Ascending aorta (tissue), 2 donors: ENCODE measurements around the gene HCK. TPM values are rescaled to one million over a fixed set of nuclear protein-coding genes. Genes with fewer than 3 reads are reported as not detected.

ENCODE experiments used
- DNase-seq, 2 donors: peaks; one replicate each; pipeline ENCODE4 v3.0.0-alpha.2; 2019; ENCODE audit warnings: low spot score in 2 of 2
- H3K27ac ChIP-seq, 2 donors: fragments of 200-600 bp; sonication (generic); one replicate each; pipeline ENCODE4 v1.5.1; 2016 to 2017; ENCODE audit warnings: mild to moderate bottlenecking in 1 of 2
- H3K27me3 ChIP-seq: fragments of 200-600 bp; sonication (generic); one replicate; pipeline ENCODE4 v1.5.1; 2017
- H3K36me3 ChIP-seq, 2 donors: fragments of 200-600 bp; sonication (generic); one replicate each; pipeline ENCODE4 v1.5.1; 2016
- H3K4me1 ChIP-seq, 2 donors: fragments of 200-600 bp; sonication (generic); one replicate each; pipeline ENCODE4 v1.5.1; 2016 to 2017; ENCODE audit warnings: mild to moderate bottlenecking in 1 of 2
- H3K4me3 ChIP-seq, 2 donors: fragments of 200-600 bp; sonication (generic); one replicate each; pipeline ENCODE4 v1.5.1; 2016 to 2017; ENCODE audit warnings: mild to moderate bottlenecking in 1 of 2
- H3K9me3 ChIP-seq, 2 donors: fragments of 200-600 bp; sonication (generic); one replicate each; pipeline ENCODE4 v1.5.1; 2016
- intact Hi-C: fragments of 100-400 bp; cut with DNase I; formaldehyde crosslinking; loops from one replicate; pipeline ENCODE4 v1.15.1; 2023
- total RNA-seq: library from RNA; depleted of rRNA; stranded (reverse); fragments of >200 nt; gene quantifications from one replicate; pipeline ENCODE4 v1.1.0, GENCODE V29; 2016
- TF ChIP-seq, protein P1 (sequence below), 3 experiments: fragments of 200-600 bp in 2 of 3; fragments of 450-650 bp in 1 of 3; sonication (generic) in 2 of 3; IDR thresholded peaks; one replicate each; pipeline ENCODE4 v1.5.1; 2016 to 2019; ENCODE audit warnings: antibody characterized with exemption in 3 of 3, mild to moderate bottlenecking in 1 of 3, moderate library complexity in 1 of 3

HCK gene
- total RNA-seq: 16.8 TPM

DNA sequence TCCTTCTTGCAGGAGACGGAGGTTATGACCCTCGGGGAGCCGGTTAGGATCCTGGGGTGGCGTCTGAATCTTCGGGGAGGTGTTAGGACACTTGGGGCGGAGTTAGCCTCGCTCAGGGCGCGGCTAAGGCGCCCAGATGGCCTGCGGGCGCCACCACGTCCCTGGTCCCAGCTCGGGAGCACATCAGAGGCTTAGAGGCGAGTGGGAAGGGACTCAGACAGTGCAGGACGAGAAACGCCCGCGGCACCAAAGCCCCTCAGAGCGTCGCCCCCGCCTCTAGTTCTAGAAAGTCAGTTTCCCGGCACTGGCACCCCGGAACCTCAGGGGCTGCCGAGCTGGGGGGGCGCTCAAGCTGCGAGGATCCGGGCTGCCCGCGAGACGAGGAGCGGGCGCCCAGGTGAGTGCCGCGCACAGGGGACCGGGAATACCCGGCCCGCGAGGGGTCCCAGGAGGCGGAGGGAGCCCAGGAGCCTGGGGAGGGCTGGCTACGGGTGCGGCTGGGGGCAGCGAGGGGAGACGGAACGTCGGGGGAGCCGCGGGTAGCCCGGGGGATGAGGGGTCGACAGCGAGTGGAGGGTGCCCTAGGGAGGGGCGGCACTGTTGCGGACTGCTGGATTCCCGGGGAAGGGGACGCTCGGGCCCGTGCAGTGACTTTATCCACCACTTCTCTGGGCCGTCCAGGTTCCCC, at the start of gene HCK:
Gene HCK (plus strand): TSS at position 153 of the 688 bp plus-strand sequence.
- H3K4me1 ChIP-seq: peaks cover 0 to 4% of the 10 kb centered on the region in 2 donors
- intact Hi-C loops: no loop called here
- H3K27ac ChIP-seq: peak within 1 kb of the TSS; percentile 46 to 65
- H3K9me3 ChIP-seq: no peaks in the 10 kb centered on the region
- no peaks in the 10 kb centered on the region for H3K27me3 ChIP-seq
- TF ChIP-seq, protein P1, sequence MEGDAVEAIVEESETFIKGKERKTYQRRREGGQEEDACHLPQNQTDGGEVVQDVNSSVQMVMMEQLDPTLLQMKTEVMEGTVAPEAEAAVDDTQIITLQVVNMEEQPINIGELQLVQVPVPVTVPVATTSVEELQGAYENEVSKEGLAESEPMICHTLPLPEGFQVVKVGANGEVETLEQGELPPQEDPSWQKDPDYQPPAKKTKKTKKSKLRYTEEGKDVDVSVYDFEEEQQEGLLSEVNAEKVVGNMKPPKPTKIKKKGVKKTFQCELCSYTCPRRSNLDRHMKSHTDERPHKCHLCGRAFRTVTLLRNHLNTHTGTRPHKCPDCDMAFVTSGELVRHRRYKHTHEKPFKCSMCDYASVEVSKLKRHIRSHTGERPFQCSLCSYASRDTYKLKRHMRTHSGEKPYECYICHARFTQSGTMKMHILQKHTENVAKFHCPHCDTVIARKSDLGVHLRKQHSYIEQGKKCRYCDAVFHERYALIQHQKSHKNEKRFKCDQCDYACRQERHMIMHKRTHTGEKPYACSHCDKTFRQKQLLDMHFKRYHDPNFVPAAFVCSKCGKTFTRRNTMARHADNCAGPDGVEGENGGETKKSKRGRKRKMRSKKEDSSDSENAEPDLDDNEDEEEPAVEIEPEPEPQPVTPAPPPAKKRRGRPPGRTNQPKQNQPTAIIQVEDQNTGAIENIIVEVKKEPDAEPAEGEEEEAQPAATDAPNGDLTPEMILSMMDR (IDR thresholded peaks at IDR 0.05): no peak
- H3K36me3 ChIP-seq: no peaks in the 10 kb centered on the region
- peak within 1 kb of the TSS; percentile 39 to 61 for H3K4me3 ChIP-seq
- no peak for DNase-seq

DNA sequence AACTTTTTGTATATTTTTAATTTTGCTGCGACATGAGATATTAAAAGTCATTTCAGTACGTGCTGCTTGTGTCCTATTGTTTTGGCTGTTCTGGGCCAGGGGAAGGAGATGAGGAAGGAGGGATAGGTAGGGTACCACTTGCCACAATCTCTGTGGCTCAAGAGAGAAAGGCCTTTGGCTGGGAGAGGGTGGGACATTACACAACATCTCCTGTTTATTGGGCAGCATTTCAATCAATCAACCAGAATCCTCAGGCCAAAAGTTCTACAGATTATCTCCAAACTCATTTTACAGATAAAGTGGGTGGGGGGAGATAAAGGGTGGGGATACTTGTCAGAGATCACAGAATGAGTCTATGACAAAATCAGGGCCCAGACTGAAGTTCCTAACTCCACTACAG, 48.7 kb upstream of the HCK start:
- no peak for DNase-seq
- no peak overlapping the region for H3K4me3 ChIP-seq
- H3K27me3 ChIP-seq: no peaks in the 10 kb centered on the region
- H3K4me1 ChIP-seq: no peaks in the 10 kb centered on the region
- H3K36me3 ChIP-seq: no peaks in the 10 kb centered on the region
- TF ChIP-seq, protein P1 (IDR thresholded peaks at IDR 0.05): no peak
- intact Hi-C loops: no loop called here
- no peak overlapping the region for H3K27ac ChIP-seq
- H3K9me3 ChIP-seq: no peaks in the 10 kb centered on the region

DNA sequence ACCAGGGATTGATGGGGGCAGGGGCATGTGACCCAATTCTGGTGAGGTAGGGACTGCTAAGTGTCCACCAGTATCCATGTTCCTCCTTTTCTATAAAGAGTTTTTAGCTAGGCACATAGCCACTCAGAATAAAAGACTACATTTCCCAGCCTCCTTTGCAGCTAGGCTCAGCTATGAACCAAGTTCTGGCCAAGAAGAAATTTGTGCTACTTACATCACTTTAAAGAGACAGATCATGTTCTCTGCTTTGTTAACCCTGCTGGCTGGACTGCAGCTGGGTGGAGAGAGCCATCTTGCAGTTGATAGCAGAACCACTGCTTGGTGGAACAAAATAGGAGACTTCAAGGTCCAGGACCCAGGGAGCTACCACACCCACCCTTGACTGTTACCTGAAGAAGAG, 47.1 kb upstream of the HCK start:
- H3K36me3 ChIP-seq: no peaks in the 10 kb centered on the region
- H3K27ac ChIP-seq: no peak overlapping the region
- intact Hi-C loops: no loop called here

DNA sequence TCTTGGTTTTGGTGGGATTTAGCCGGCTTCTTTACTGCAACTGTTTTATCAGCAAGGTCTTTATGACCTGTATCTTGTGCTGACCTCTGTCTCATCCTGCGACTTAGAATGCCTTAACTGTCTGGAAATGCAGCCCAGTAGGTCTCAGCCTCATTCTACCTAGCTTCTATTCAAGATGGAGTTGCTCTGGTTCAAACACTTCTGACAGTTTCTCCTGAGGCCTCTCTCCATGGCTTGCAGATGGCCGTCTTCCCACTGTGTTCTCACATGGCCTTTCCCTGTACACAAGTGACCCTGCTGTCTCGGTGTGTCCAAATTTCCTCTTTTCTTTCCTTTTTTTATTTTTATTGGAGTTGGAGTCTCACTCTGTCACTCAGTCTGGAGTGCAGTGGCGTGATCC, 46.0 kb upstream of the HCK start:
- H3K9me3 ChIP-seq: no peaks in the 10 kb centered on the region
- intact Hi-C loops: no loop called here
- DNase-seq: no peak
- TF ChIP-seq, protein P1 (IDR thresholded peaks at IDR 0.05): no peak
- no peaks in the 10 kb centered on the region for H3K4me1 ChIP-seq
- no peak overlapping the region for H3K4me3 ChIP-seq
- H3K36me3 ChIP-seq: no peaks in the 10 kb centered on the region
- H3K27me3 ChIP-seq: no peaks in the 10 kb centered on the region
- H3K27ac ChIP-seq: no peak overlapping the region

More for the DNA sequence above, 47.1 kb upstream of the HCK start:
- Histone ChIP-seq H3K9me3 (no peaks in the 10 kb centered on the region), H3K27me3 (no peaks in the 10 kb centered on the region), H3K4me3 (no peak overlapping the region), H3K4me1 (no peaks in the 10 kb centered on the region)
- TF ChIP-seq, protein P1 (IDR thresholded peaks at IDR 0.05): no peak
- DNase-seq: no peak

DNA sequence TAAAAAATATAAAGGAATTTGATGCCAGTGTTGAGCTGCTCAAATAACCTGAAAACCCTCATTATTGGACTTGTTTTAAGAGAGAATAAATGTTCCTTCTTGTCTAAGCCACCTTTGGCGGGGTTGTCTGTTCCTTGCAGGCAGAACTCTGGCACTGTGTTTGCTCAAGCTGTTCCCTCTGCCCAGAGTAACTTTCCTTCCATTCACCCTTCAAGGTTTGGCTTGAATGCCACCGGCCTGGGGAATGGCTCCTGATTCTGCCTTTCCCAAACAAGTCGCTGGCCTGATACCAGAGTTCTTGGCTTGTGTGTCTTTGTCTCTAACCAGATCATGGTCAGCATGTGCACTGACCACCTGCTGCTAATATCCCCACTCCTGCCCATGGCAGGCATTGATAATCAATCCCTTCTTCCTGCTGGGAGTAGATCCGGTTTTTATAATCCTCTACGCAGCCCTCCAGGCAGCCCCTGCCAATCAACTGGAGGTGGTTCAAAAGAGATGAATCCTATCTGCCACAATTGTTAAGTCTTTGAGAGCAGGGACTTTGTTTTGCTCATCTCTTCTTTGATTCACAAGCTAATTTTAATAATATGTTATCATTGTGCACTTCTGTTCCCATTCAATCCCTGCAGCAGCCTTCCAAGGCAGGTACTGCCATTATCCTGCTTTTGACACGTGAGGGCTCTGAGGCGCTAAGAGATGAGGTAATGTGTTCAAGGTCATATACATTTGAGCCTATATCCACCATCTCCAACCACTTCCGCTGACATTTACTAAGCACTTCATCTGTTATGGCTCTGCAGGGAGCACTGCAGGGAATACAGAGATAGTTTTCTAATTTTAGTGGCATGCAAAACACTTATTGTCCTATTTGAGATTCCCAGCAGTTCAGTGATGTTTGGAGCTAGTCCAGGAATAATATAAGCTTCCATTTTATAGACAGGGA, 44.9 kb upstream of the HCK start:
- TF ChIP-seq, protein P1 (IDR thresholded peaks at IDR 0.05): no peak
- no peaks in the 10 kb centered on the region for H3K9me3 ChIP-seq
- H3K4me1 ChIP-seq: no peaks in the 10 kb centered on the region
- intact Hi-C loops: no loop called here
- no peak overlapping the region for H3K27ac ChIP-seq
- no peak overlapping the region for H3K4me3 ChIP-seq
- no peaks in the 10 kb centered on the region for H3K36me3 ChIP-seq
- no peak for DNase-seq
- no peaks in the 10 kb centered on the region for H3K27me3 ChIP-seq
